ENCODE measurements around the gene B3GAT3.
A peak's percentile ranks its signal among the peaks of the same experiment; 100 is the strongest.

Gene B3GAT3

GRCh38 chr11:62569611-62570010, 52.2 kb downstream of the B3GAT3 start:
- Histone ChIP-seq H3K36me3 (ENCODE audit: insufficient read depth, low read length) (peaks cover 44% of the 10 kb centered on the region), H3K4me3 (ENCODE audit: low read depth, low read length) (no peak overlapping the region; the same call in 1 of the 2 replicates), H3K27ac (ENCODE audit: low read depth, low read length) (no peak overlapping the region), H3K27me3 (ENCODE audit: insufficient read depth, low read length) (no peaks in the 10 kb centered on the region), H3K79me2 (ENCODE audit: control insufficient read depth, insufficient read depth, low read length, unreplicated experiment) (peaks cover 84% of the 10 kb centered on the region), H3K4me1 (ENCODE audit: control insufficient read depth, insufficient read depth, low read length, unreplicated experiment) (peaks cover 27% of the 10 kb centered on the region), H2AFZ (ENCODE audit: low read length, unreplicated experiment) (no peak overlapping the region)

GRCh38 chr11:62567018-62567633, 54.7 kb downstream of the B3GAT3 start:
- Histone ChIP-seq H2AFZ (ENCODE audit: low read length, unreplicated experiment) (no peak overlapping the region), H3K36me3 (ENCODE audit: insufficient read depth, low read length) (peaks cover 37% of the 10 kb centered on the region), H3K4me1 (ENCODE audit: control insufficient read depth, insufficient read depth, low read length, unreplicated experiment) (peaks cover 30% of the 10 kb centered on the region), H3K4me3 (ENCODE audit: low read depth, low read length) (no peak overlapping the region), H3K79me2 (ENCODE audit: control insufficient read depth, insufficient read depth, low read length, unreplicated experiment) (peaks cover 75% of the 10 kb centered on the region), H3K27me3 (ENCODE audit: insufficient read depth, low read length) (no peaks in the 10 kb centered on the region), H3K27ac (ENCODE audit: low read depth, low read length) (0 out of 2 replicates have a peak overlapping the region, but pooled peaks have one; percentile 1)

GRCh38 chr11:62566247-62566646, 55.5 kb downstream of the B3GAT3 start:
- no peak overlapping the region for H3K27ac ChIP-seq (ENCODE audit: low read depth, low read length)
- H3K79me2 ChIP-seq (ENCODE audit: control insufficient read depth, insufficient read depth, low read length, unreplicated experiment): peaks cover 67% of the 10 kb centered on the region
- H3K36me3 ChIP-seq (ENCODE audit: insufficient read depth, low read length): peaks cover 28% of the 10 kb centered on the region
- H3K27me3 ChIP-seq (ENCODE audit: insufficient read depth, low read length): no peaks in the 10 kb centered on the region
- H2AFZ ChIP-seq (ENCODE audit: low read length, unreplicated experiment): no peak overlapping the region
- H3K4me3 ChIP-seq (ENCODE audit: low read depth, low read length): no peak overlapping the region
- peaks cover 26% of the 10 kb centered on the region for H3K4me1 ChIP-seq (ENCODE audit: control insufficient read depth, insufficient read depth, low read length, unreplicated experiment)
